Stimulated activated CD8-positive, alpha-beta memory T cell treated with anti-CD3 and anti-CD28 coated beads, Interleukin-15, amount 100 ng/mL, for 48 hours (primary cell): ENCODE data around the gene USP14.

ENCODE experiments used
- DNase-seq, 2 donors: peaks; one replicate each; pipeline ENCODE4 v3.0.0-alpha.2; 2020; ENCODE audit warnings: low read depth in 2 of 2

Gene USP14

GRCh38 chr18:227902-228301, 69.5 kb downstream of the USP14 start:
- no peak for DNase-seq

DNA sequence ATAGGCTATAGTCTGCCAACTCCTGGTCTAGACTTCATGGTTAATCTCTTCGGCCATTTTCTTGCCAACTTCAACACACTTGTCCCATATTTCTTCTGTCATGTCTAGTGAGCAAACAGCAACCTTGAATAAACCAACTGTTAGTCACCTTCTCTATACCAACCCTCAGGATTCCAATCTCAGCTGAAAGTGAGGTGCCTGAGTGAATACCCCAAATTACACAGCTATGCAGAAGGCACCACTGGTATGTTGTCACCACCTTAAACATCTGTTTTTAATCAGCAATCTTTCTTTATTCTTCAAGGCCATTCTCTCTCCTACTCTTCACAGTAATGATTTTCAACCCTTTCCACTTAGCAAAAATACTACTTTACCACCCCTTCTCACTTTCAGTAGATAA, 70.2 kb downstream of the USP14 start:
- DNase-seq, result no peak

DNA sequence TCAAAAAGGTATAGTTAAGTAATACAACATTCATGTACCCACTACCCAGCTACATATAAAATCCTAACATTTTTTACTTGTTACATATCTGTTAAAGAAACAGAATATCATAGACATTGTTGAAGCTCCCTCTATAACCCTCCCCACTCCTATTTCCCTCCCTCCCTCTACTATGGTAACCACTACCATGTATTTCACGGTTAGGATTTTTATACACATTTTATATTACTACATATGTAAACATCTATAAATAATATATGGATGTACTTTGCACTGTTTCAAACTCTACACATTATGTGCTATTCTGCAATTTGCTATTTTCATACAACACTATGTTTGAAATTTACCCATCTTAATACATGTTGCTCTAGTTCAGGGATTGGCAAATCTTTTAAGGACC, 73.2 kb downstream of the USP14 start:
- DNase-seq, result no peak

- no peak for DNase-seq
Observed at GRCh38 chr18:240175-240574, 81.8 kb downstream of the USP14 start.

DNA sequence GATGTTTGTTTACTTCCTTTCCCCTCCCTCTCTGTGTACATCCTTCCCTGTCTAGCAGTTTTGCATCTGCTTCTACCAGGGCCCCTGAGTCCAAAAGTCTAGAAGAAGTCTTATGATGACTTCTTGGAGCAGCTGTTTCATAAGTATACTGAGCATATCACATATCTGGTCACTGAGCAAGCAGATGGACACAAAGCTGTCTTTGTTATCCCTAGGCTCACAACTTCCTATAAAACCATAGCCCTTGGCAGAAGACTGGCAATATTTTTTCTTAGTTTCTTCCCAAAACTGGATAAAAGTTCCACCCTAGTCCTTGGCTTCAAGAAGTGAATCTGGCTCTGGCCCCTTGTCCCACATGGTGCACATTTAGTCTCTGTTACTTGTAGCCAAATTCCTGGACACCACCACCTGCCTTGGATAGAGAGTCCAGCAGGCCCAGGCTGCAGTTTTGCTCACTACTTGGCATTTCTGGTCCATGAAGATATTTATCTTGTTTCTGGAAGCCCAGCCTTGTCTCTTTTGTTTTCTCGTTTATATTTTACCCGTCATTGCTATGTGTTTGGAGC, 87.0 kb downstream of the USP14 start:
- DNase-seq, result no peak

DNA sequence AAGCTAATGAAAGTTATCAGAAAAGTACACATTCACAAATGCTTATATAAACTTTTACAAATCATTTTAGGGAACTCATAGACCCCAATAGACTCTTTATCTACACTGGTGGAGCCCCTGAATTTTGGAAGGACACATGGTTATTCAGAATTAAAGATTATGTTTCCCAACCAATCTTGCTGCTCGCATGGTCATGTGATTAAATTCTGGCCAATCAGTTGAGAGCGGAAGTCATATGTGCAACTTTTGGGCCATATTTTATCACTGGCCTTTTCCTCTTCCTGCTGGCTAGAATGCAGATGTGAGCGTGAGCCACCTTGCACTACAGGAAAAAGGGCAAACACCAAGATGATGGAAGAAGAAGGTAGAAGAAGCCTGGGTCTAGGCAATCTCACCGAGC, 89.7 kb downstream of the USP14 start:
- DNase-seq, result no peak

DNA sequence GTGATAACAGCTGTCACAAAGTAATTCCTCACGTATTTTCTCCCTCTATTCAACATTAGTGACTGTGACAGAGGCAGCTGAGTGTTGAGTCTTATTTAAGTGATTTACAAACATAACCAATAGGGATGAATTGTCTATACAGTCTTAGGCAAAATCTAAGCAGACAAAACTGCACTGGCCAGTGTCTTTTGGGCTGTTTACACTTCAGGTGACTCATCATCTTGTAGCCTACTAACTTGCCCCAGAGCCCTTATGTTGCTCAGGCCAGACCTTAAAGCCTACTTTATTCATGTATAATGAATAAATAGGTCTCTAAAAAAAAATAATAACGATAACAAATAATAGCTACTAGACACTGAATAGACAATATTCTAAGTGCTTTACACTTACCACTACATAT, 92.3 kb downstream of the USP14 start:
- no peak for DNase-seq

- DNase-seq, result no peak
Observed at GRCh38 chr18:251572-251971, 93.2 kb downstream of the USP14 start.

- DNase-seq, result no peak
Observed at GRCh38 chr18:253121-253520, 94.8 kb downstream of the USP14 start.

DNA sequence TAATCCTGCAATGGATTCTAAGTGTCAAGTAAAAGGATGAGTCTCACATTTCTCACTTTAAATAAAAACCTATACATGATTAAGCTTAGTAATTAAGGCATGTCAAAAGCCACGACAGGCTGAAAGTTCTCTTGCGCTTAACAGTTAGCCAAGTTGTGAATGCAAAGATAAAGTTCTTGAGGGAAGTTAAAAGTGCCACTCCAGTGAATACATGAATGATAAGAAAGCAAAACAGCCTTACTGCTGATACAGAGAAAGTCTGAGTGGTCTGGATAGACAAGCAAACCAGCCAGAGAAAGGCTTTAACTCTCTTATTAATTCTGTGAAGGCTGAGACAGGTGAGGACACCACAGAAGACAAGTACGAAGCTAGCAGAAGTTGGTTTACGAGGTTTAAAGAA, 96.8 kb downstream of the USP14 start:
- DNase-seq, result no peak

- DNase-seq, result no peak
Observed at GRCh38 chr18:260547-260946, 102.2 kb downstream of the USP14 start.

DNA sequence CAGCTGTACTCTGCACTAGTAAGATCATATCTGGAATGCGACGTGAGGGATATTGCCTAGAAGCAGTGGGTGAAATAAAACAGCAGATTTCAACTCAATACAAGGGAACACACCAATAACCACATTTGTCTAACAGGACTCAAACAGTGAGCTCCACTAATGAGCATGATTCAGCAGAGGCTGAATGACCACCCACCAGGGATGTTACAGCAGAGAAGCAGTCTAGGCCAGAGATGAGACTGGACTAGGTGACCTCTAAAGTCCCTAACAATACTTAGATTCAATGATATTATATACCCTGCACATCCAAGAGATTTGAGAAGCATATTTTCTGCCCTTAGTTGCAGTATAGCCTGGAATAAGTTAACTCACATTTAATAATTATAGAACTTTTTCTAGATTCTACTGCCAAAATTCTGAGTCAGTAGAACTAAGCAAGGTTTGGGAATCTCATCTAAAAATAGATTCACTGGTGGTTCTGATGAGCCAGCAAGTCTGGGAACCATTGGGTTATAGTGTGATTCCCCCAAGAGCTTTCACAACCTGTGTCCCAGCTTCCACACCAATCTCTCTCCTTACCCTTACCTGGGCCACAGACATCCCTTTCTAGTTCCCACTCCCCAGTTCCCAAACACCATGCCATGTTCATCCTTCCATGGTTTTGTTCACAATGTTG, 103.2 kb downstream of the USP14 start:
- no peak for DNase-seq
